Endodermal cell (in vitro differentiated cells): Measurements from ENCODE around the gene RPAP2. TPM values are rescaled to one million over a fixed set of nuclear protein-coding genes. Genes with fewer than 3 reads are reported as not detected.
"Not testable (repeated sequence)": the region's sequence is repeated elsewhere in the genome, so short reads cannot be mapped to it uniquely, and the experiment has no call there.

Experiments
- DNase-seq: peaks from one replicate; pipeline ENCODE4 v3.0.0-alpha.2; 2017
- H3K27ac ChIP-seq: 2 replicates; pipeline ENCODE4 v1.5.1; 2013; ENCODE audit warnings: mild to moderate bottlenecking, low read depth, low read length, moderate library complexity
- H3K27me3 ChIP-seq: 2 replicates; pipeline ENCODE4 v1.6.1; 2013; ENCODE audit warnings: mild to moderate bottlenecking, low read length, moderate library complexity; ENCODE audit not compliant: insufficient read depth, control insufficient read depth, poor library complexity, severe bottlenecking
- H3K36me3 ChIP-seq: 2 replicates; pipeline ENCODE4 v1.7.0; 2013; ENCODE audit warnings: mild to moderate bottlenecking, low read length, moderate library complexity; ENCODE audit not compliant: control insufficient read depth, insufficient read depth
- H3K4me1 ChIP-seq: one replicate; pipeline ENCODE4 v1.7.0; 2013; ENCODE audit warnings: low read length; ENCODE audit not compliant: control insufficient read depth, insufficient read depth
- H3K4me3 ChIP-seq: 2 replicates; pipeline ENCODE4 v1.5.1; 2013; ENCODE audit warnings: mild to moderate bottlenecking, low read length, moderate library complexity
- H3K9ac ChIP-seq: 2 replicates; pipeline ENCODE4 v1.6.1; 2013; ENCODE audit warnings: mild to moderate bottlenecking, low read length, moderate library complexity; ENCODE audit not compliant: poor library complexity, severe bottlenecking; ENCODE audit errors: extremely low read depth
- H3K9me3 ChIP-seq: 2 replicates; pipeline ENCODE4 v1.6.1; 2013; ENCODE audit warnings: mild to moderate bottlenecking, low read length, moderate library complexity; ENCODE audit not compliant: control insufficient read depth
- H3K27ac Mint-ChIP-seq: 2 replicates; pipeline ENCODE4 v1.8.0; 2020; ENCODE audit warnings: mixed read lengths
- H3K27me3 Mint-ChIP-seq: 2 replicates; pipeline ENCODE4 v1.8.0; 2021; ENCODE audit warnings: mild to moderate bottlenecking, mixed read lengths; ENCODE audit not compliant: insufficient read depth
- H3K36me3 Mint-ChIP-seq: 2 replicates; pipeline ENCODE4 v1.8.0; 2020; ENCODE audit warnings: low read depth, mixed read lengths
- H3K4me1 Mint-ChIP-seq: 2 replicates; pipeline ENCODE4 v1.8.0; 2020; ENCODE audit warnings: mixed read lengths
- H3K4me3 Mint-ChIP-seq: 2 replicates; pipeline ENCODE4 v1.8.0; 2020; ENCODE audit warnings: mild to moderate bottlenecking, moderate library complexity, mixed read lengths
- H3K9me3 Mint-ChIP-seq: 2 replicates; pipeline ENCODE4 v1.8.0; 2020; ENCODE audit warnings: mild to moderate bottlenecking, mixed read lengths
- WGBS, 2 experiments: methylation state at CpG; one replicate each; pipeline versions ENCODE4 v1.1.5 to v1.1.7; 2013; ENCODE audit warnings: missing lambda C conversion rate in 2 of 2, mixed read lengths in 1 of 2; ENCODE audit not compliant: insufficient coverage in 1 of 2, insufficient read length in 1 of 2; 5-methylcytosine and 5-hydroxymethylcytosine counted together
- total RNA-seq, 2 donors: library from RNA; stranded (reverse); fragmentation: NEBNext Ultra II Directional in 1 of 2; extraction: Animal tissue kit (Norgen Biotek cat#: 25700) in 1 of 2; gene quantifications; 2 replicates in 1 of 2; 3 replicates in 1 of 2; pipeline ENCODE4 v1.2.1, GENCODE V29; 2021
- TF ChIP-seq, protein P1 (sequence below): fragments of 200-600 bp; sonication (generic); conservative IDR thresholded peaks from 2 replicates; pipeline ENCODE4 v1.5.0; 2021; ENCODE audit warnings: antibody characterized with exemption, mild to moderate bottlenecking

Gene RPAP2
- total RNA-seq, 2 donors from 2014 or later: 38.6 to 43.7 TPM

- H3K27ac Mint-ChIP-seq: no peak overlapping the region
- WGBS, 2 experiments: 86 to 100% methylated on average over 1 to 2 of the region's 2 CpGs
- TF ChIP-seq, protein P1, sequence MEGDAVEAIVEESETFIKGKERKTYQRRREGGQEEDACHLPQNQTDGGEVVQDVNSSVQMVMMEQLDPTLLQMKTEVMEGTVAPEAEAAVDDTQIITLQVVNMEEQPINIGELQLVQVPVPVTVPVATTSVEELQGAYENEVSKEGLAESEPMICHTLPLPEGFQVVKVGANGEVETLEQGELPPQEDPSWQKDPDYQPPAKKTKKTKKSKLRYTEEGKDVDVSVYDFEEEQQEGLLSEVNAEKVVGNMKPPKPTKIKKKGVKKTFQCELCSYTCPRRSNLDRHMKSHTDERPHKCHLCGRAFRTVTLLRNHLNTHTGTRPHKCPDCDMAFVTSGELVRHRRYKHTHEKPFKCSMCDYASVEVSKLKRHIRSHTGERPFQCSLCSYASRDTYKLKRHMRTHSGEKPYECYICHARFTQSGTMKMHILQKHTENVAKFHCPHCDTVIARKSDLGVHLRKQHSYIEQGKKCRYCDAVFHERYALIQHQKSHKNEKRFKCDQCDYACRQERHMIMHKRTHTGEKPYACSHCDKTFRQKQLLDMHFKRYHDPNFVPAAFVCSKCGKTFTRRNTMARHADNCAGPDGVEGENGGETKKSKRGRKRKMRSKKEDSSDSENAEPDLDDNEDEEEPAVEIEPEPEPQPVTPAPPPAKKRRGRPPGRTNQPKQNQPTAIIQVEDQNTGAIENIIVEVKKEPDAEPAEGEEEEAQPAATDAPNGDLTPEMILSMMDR: no peak
Observed at GRCh38 chr1:92374223-92374622, 75.4 kb downstream of the RPAP2 start.

GRCh38 chr1:92376345-92376744 is 77.5 kb downstream of the RPAP2 start:
- Histone ChIP-seq H3K36me3 (no peaks in the 10 kb centered on the region), H3K27me3 (no peaks in the 10 kb centered on the region), H3K4me1 (no peaks in the 10 kb centered on the region), H3K9ac (no peak overlapping the region), H3K4me3 (no peak overlapping the region), H3K27ac (no peak overlapping the region), H3K9me3 (no peaks in the 10 kb centered on the region)
- H3K27ac Mint-ChIP-seq: no peak overlapping the region
- TF ChIP-seq, protein P1: no peak
- H3K27me3 Mint-ChIP-seq: no peaks in the 10 kb centered on the region
- H3K4me3 Mint-ChIP-seq: no peak overlapping the region
- peaks cover 5% of the 10 kb centered on the region for H3K9me3 Mint-ChIP-seq
- H3K4me1 Mint-ChIP-seq: no peaks in the 10 kb centered on the region
- H3K36me3 Mint-ChIP-seq: peaks cover 18% of the 10 kb centered on the region
- 100% methylated on average over 2 of the region's 2 CpGs; no CpG with 5 or more reads in 1 of the 2 experiments for WGBS, 2 experiments
- DNase-seq: no peak

More at GRCh38 chr1:92374223-92374622, 75.4 kb downstream of the RPAP2 start:
- H3K27me3 ChIP-seq: no peaks in the 10 kb centered on the region
- H3K4me3 ChIP-seq: no peak overlapping the region
- Mint-ChIP-seq H3K27me3 (no peaks in the 10 kb centered on the region), H3K36me3 (peaks cover 17% of the 10 kb centered on the region), H3K9me3 (no peaks in the 10 kb centered on the region), H3K4me1 (no peaks in the 10 kb centered on the region), H3K4me3 (no peak overlapping the region)
- DNase-seq: no peak
- peaks cover 4% of the 10 kb centered on the region for H3K36me3 ChIP-seq
- no peak overlapping the region for H3K27ac ChIP-seq
- H3K4me1 ChIP-seq: no peaks in the 10 kb centered on the region
- no peak overlapping the region for H3K9ac ChIP-seq
- H3K9me3 ChIP-seq: no peaks in the 10 kb centered on the region

- not testable (repeated sequence) for H3K27me3 ChIP-seq, H3K4me1 Mint-ChIP-seq, DNase-seq, H3K27me3 Mint-ChIP-seq, H3K9me3 ChIP-seq, H3K9ac ChIP-seq, H3K4me3 Mint-ChIP-seq, H3K4me1 ChIP-seq, H3K27ac ChIP-seq, H3K27ac Mint-ChIP-seq, H3K36me3 ChIP-seq, H3K4me3 ChIP-seq, H3K9me3 Mint-ChIP-seq
- H3K36me3 Mint-ChIP-seq: peaks cover 20% of the 10 kb centered on the region
- WGBS, 2 experiments: 69 to 96% methylated on average over 2 to 4 of the region's 4 CpGs
Observed at GRCh38 chr1:92377991-92378390, 79.1 kb downstream of the RPAP2 start.

DNA sequence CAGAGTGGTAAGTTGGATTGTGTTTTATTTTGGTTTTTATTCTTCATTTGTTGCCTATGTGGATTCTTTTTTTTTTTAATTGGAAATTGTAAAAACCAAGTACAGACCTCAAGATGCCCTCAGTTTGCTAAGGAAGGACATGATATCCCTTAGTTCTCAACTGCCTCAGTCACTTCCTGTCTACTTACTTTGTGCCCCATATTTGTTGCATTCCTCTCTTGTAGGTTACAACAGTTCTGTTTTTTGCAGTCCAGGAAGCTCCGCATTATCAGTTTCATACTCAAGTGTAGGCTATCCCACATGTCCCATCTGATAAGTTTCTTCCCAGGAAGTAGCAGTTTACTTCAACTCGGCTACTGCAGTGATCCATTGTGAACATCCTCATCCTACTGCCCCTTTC is 82.0 kb downstream of the RPAP2 start:
- Mint-ChIP-seq H3K36me3 (peaks cover 36% of the 10 kb centered on the region), H3K27me3 (no peaks in the 10 kb centered on the region), H3K4me3 (no peak overlapping the region), H3K9me3 (peaks cover 29% of the 10 kb centered on the region), H3K4me1 (no peaks in the 10 kb centered on the region), H3K27ac (no peak overlapping the region)
- Histone ChIP-seq H3K27me3 (no peaks in the 10 kb centered on the region), H3K4me3 (no peak overlapping the region), H3K9me3 (peaks cover 4% of the 10 kb centered on the region), H3K9ac (no peak overlapping the region), H3K36me3 (no peaks in the 10 kb centered on the region), H3K4me1 (no peaks in the 10 kb centered on the region), H3K27ac (no peak overlapping the region)
- DNase-seq: no peak
- TF ChIP-seq, protein P1: no peak
- 91 to 93% methylated on average over 2 of the region's 2 CpGs for WGBS, 2 experiments

DNA sequence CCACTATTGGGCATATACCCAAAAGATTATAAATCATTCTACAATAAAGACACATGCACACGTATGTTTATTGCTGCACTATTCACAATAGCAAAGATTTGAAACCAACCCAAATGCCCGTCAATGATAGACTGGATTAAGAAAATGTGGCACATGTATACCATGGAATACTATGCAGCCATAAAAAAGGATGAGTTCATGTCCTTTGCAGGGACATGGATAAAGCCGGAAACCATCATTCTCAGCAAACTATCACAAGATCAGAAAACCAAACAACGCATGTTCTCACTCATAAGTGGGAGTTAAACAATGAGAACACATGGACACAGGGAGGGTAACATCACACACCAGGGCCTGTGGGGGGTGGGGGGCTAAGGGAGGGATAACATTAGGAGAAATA is 95.1 kb downstream of the RPAP2 start:
- H3K4me1 ChIP-seq, H3K9ac ChIP-seq, H3K27ac Mint-ChIP-seq, H3K4me3 ChIP-seq, H3K4me3 Mint-ChIP-seq, H3K36me3 ChIP-seq, H3K27ac ChIP-seq, H3K4me1 Mint-ChIP-seq, H3K27me3 ChIP-seq, DNase-seq: not testable (repeated sequence)
- Mint-ChIP-seq H3K36me3 (peaks cover 32% of the 10 kb centered on the region), H3K9me3 (peaks cover 64% of the 10 kb centered on the region), H3K27me3 (peaks cover 25% of the 10 kb centered on the region)
- WGBS, 2 experiments: 90 to 92% methylated on average over 2 to 3 of the region's 4 CpGs
- H3K9me3 ChIP-seq: peaks cover 29% of the 10 kb centered on the region
